ENCODE results near the gene ACVRL1.

Gene ACVRL1

DNA sequence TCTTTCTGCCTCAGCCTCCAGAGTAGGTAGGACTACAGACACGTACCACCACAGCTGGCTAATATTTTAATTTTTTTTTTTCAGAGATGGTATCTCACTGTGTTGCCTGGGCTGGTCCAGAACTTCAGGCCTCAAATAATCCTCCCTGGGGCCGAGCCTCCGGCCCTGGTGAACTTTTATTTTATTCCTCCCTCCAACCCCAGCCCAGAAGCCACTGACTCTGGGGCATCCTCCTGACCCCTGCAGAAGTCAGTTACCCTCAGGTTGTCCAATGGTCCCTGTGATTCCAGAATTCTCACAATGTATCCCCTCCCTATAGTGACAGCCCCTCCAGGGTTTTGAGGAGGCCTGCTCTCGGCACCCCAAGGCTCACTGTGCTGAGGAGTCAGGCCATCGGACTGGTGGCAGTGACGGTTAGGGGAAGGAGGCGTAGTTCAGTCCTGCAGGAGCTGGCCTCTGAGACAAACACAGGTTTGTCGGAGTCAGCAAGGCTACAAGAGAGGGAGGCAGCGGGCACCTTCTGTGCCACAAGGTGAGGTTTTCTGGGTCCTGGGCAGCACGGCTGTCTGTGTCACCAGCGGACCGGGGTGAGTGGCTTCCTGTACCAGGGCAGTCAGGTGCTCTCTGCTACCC, 39.4 kb upstream of the ACVRL1 start:
- CTCF ChIA-PET = interaction anchor here (0.6 kb wide), 1 partner anchor 44 kb away, joined by 3 read pairs; no protein-coding TSS in a partner anchor

DNA sequence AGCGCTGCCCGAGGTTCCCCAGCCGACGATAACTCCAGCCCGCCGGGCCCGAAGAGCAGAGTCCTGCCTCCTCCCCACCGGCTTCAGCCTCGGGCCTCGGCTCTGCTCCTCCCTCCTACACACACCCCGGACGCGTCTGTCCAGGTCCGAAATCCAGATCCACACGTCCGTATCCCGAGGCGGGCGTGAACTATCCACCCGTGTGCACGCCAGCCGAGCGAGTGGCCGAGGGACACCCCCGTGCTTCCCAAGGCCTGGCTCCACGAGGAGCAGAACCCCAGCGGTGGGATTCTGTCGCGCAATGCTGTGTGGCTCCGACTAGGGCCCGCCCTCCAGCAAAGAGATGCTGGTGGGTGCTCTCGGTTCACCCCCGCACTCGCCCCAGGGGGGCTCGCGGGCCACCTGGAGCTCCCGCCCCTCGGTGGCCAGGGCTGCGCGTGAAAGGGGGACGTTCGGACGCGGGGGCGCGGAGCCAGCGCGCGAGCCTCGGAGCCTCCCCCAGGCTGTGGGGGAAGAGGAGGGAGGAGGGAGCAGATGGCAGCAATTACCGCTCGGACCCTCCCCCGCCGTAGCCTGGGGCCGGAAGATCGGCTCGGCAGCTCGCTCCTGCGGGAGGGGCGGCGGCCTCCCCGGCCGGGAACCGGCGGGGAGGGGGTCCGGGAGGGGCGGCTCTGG, 38.3 kb upstream of the ACVRL1 start:
- TF ChIP-seq TARDBP (IDR thresholded peaks at IDR 0.05) (no peak), BHLHE40 (IDR thresholded peaks at IDR 0.05; ENCODE audit: borderline replicate concordance) (no peak), FOXM1 (IDR thresholded peaks at IDR 0.05; ENCODE audit: borderline replicate concordance) (no peak), HDGF (IDR thresholded peaks at IDR 0.05; ENCODE audit: borderline replicate concordance) (no peak), ZNF384 (IDR thresholded peaks at IDR 0.05) (no peak), CTBP1 (IDR thresholded peaks at IDR 0.05; ENCODE audit: borderline replicate concordance) (no peak), FOXA1 (IDR thresholded peaks at IDR 0.05) (no peak)
- TF ChIP-seq, protein P1, sequence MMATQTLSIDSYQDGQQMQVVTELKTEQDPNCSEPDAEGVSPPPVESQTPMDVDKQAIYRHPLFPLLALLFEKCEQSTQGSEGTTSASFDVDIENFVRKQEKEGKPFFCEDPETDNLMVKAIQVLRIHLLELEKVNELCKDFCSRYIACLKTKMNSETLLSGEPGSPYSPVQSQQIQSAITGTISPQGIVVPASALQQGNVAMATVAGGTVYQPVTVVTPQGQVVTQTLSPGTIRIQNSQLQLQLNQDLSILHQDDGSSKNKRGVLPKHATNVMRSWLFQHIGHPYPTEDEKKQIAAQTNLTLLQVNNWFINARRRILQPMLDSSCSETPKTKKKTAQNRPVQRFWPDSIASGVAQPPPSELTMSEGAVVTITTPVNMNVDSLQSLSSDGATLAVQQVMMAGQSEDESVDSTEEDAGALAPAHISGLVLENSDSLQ (IDR thresholded peaks at IDR 0.05) = no peak
- no peak for DNase-seq (ENCODE audit: extremely low spot score)
- POLR2A ChIA-PET = no interaction called here
- CTCF ChIA-PET = interaction anchor here (1.3 kb wide), 1 partner anchor 45 kb away, joined by 4 read pairs; no protein-coding TSS in a partner anchor

More for the DNA sequence above, 39.4 kb upstream of the ACVRL1 start:
- DNase-seq (ENCODE audit: extremely low spot score) = no peak
- TF ChIP-seq CTBP1 (IDR thresholded peaks at IDR 0.05; ENCODE audit: borderline replicate concordance) (no peak), HDGF (IDR thresholded peaks at IDR 0.05; ENCODE audit: borderline replicate concordance) (no peak), ZNF384 (IDR thresholded peaks at IDR 0.05) (no peak), ARNT (IDR thresholded peaks at IDR 0.05) (no peak), L3MBTL2 (conservative IDR thresholded peaks at IDR 0.05) (no peak), FOXA1 (IDR thresholded peaks at IDR 0.05) (no peak), SP1 (IDR thresholded peaks at IDR 0.05) (no peak), TARDBP (IDR thresholded peaks at IDR 0.05) (no peak), SUZ12 (IDR thresholded peaks at IDR 0.05) (no peak), LEF1 (IDR thresholded peaks at IDR 0.05; ENCODE audit: borderline replicate concordance) (no peak), FOXM1 (IDR thresholded peaks at IDR 0.05; ENCODE audit: borderline replicate concordance) (no peak), ELF4 (IDR thresholded peaks at IDR 0.05) (no peak), FOXK2 (IDR thresholded peaks at IDR 0.05) (no peak), NFRKB (IDR thresholded peaks at IDR 0.05) (no peak)
- TF ChIP-seq, protein P1 (IDR thresholded peaks at IDR 0.05) = no peak
- POLR2A ChIA-PET = no interaction called here

DNA sequence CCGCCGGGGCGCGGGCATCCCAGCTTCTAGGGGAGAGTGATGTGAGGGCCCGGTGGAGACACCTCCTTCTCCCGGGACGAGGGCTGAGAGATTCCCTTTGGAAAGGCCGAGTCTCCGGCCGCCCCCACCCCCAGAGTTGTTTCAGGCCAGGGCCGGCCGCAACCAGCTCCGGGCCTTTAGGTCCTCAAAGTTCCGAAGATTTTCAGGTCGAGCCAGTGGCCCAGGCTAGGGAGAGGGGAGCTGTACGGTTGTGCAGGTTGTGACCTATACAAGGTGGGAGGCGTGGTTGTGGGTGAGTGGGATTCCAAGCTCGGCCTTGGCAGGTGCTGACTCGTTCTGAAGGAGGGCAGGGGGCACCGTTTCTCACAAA, 37.8 kb upstream of the ACVRL1 start:
- DNase-seq (ENCODE audit: extremely low spot score) = no peak
- POLR2A ChIA-PET = no interaction called here
- TF ChIP-seq FOXA1 (IDR thresholded peaks at IDR 0.05) = no peak
- TF ChIP-seq ELF4 (IDR thresholded peaks at IDR 0.05) = no peak
- TF ChIP-seq ARNT (IDR thresholded peaks at IDR 0.05) = no peak
- TF ChIP-seq FOXK2 (IDR thresholded peaks at IDR 0.05) = no peak
- TF ChIP-seq TARDBP (IDR thresholded peaks at IDR 0.05) = no peak
- CTCF ChIA-PET = interaction anchor here (1.3 kb wide), 1 partner anchor 46 kb away, joined by 4 read pairs; no protein-coding TSS in a partner anchor

DNA sequence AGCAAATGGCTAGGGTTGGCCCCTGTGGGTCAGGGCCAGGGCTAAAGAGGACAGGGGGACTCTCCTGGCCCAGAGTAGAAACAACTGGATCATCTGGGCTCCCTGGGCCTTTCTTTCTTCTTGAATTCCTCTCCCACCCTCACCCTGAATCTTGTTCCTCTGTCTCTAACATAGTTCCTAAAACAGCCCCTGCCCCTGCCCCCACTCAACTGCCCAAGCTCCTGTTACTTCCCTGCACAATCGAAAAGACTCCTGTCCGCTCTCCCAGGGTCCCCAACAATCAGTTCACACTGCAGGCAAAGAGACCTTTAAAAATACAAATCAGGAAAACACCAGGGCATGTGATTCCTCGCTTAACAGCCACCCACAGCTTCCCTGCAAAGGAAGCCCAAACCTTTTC, 37.4 kb upstream of the ACVRL1 start:
- POLR2A ChIA-PET = no interaction called here
- CTCF ChIA-PET = interaction anchor here (0.7 to 1.3 kb wide), 2 partner anchors 35 to 46 kb away, joined by 3 to 4 read pairs; no protein-coding TSS in a partner anchor
- TF ChIP-seq SUZ12 (IDR thresholded peaks at IDR 0.05) (no peak), ZNF384 (IDR thresholded peaks at IDR 0.05) (no peak), BHLHE40 (IDR thresholded peaks at IDR 0.05; ENCODE audit: borderline replicate concordance) (no peak), LEF1 (IDR thresholded peaks at IDR 0.05; ENCODE audit: borderline replicate concordance) (no peak), SP1 (IDR thresholded peaks at IDR 0.05) (no peak), NFRKB (IDR thresholded peaks at IDR 0.05) (no peak), HDGF (IDR thresholded peaks at IDR 0.05; ENCODE audit: borderline replicate concordance) (no peak), FOXK2 (IDR thresholded peaks at IDR 0.05) (no peak), ARNT (IDR thresholded peaks at IDR 0.05) (no peak), FOXM1 (IDR thresholded peaks at IDR 0.05; ENCODE audit: borderline replicate concordance) (no peak), TARDBP (IDR thresholded peaks at IDR 0.05) (no peak), ELF4 (IDR thresholded peaks at IDR 0.05) (no peak), FOXA1 (IDR thresholded peaks at IDR 0.05) (no peak)
- TF ChIP-seq, protein P1 (IDR thresholded peaks at IDR 0.05) = no peak
- no peak for DNase-seq (ENCODE audit: extremely low spot score)

DNA sequence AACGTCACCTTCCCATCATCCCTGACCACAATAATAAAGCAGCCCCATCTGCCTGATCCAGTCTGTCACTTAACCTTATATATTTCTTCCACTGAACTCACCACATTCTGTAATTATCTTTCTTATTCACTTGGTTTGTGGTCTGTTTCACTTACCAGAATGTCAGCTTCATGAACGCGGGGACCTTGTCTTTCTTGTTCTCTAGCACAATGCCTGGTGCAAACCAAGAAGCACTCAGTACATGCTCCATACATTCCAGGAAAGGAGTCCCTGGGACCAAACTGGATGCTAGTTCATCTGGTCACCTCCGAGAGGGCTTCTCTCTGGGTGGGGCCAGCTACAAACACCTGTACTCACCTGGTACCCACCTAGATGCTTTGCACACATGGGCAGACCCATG, 36.8 kb upstream of the ACVRL1 start:
- no peak for DNase-seq (ENCODE audit: extremely low spot score)
- ChIA-PET CTCF (interaction anchor here (0.7 kb wide), 1 partner anchor 34 kb away, joined by 3 read pairs; no protein-coding TSS in a partner anchor), POLR2A (no interaction called here)
- TF ChIP-seq SUZ12 (IDR thresholded peaks at IDR 0.05) = no peak
- no peak for TF ChIP-seq CTBP1 (IDR thresholded peaks at IDR 0.05; ENCODE audit: borderline replicate concordance)
- TF ChIP-seq LEF1 (IDR thresholded peaks at IDR 0.05; ENCODE audit: borderline replicate concordance) = no peak
- no peak for TF ChIP-seq SP1 (IDR thresholded peaks at IDR 0.05)

DNA sequence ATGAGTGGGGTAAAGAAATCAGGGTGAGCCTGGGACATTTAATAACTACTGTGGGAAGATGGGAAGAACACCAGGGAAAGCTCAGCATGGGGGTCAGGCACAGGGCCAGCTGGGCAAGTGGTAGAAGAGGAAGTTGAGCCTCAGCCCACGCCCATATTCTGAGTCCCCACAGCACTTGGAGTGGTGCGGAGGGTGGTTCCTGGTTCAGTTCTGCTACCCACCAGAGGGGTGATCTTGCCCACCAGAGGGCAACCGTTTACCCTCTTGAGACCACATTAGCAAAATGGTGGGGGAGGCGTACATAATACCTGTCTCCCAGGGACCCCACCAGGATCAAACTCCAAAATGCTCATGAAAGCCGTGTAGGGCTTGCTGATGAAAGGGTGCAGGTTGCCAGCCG, 36.2 kb upstream of the ACVRL1 start:
- TF ChIP-seq SUZ12 (IDR thresholded peaks at IDR 0.05) (no peak), CTBP1 (IDR thresholded peaks at IDR 0.05; ENCODE audit: borderline replicate concordance) (no peak), SP1 (IDR thresholded peaks at IDR 0.05) (no peak), HDGF (IDR thresholded peaks at IDR 0.05; ENCODE audit: borderline replicate concordance) (no peak), LEF1 (IDR thresholded peaks at IDR 0.05; ENCODE audit: borderline replicate concordance) (no peak), BHLHE40 (IDR thresholded peaks at IDR 0.05; ENCODE audit: borderline replicate concordance) (no peak), ELF4 (IDR thresholded peaks at IDR 0.05) (no peak), TARDBP (IDR thresholded peaks at IDR 0.05) (no peak)
- TF ChIP-seq, protein P1 (IDR thresholded peaks at IDR 0.05) = no peak
- ChIA-PET CTCF (interaction anchor here (0.9 to 1.3 kb wide), 2 partner anchors 34 to 99 kb away, joined by 3 read pairs; no protein-coding TSS in a partner anchor), POLR2A (no interaction called here)
- DNase-seq (ENCODE audit: extremely low spot score) = no peak

Measured in HEK293T (cell line).